Lower leg skin (tissue), 4 donors: ENCODE data around the gene BNIP5. TPM values are rescaled to one million over a fixed set of nuclear protein-coding genes. Genes with fewer than 3 reads are reported as not detected.

Experiments used
- DNase-seq, 2 donors: peaks; one replicate each; pipeline ENCODE4 v3.0.0-alpha.2; 2019; ENCODE audit warnings: low spot score in 2 of 2
- H3K4me3 ChIP-seq: fragments of 200-600 bp; sonication (generic); 2 replicates; pipeline ENCODE4 v1.5.1; 2017; ENCODE audit warnings: mild to moderate bottlenecking, low read depth; ENCODE audit not compliant: poor library complexity, severe bottlenecking
- POLR2A ChIP-seq, 2 donors: fragments of 450-650 bp; IDR thresholded peaks; one replicate each; pipeline ENCODE4 v1.6.1; 2016 to 2017; ENCODE audit warnings: antibody characterized with exemption in 2 of 2, mild to moderate bottlenecking in 1 of 2, moderate library complexity in 1 of 2
- WGBS, 2 donors: methylation state at CpG; one replicate each; pipeline ENCODE4 v1.1.5; 2018; 5-methylcytosine and 5-hydroxymethylcytosine counted together
- intact Hi-C: fragments of 100-400 bp; cut with DNase I; formaldehyde crosslinking; loops from one replicate; pipeline ENCODE4 v1.15.0; 2023; ENCODE audit warnings: low total_unique reads
- total RNA-seq, 4 donors: library from RNA; depleted of rRNA; stranded (reverse); fragments of >200 nt; gene quantifications; one replicate each; pipeline ENCODE4 v1.1.0, GENCODE V29; 2016
- TF ChIP-seq, protein P1 (sequence below), 3 donors: fragments of 450-650 bp; IDR thresholded peaks; one replicate each; pipeline ENCODE4 v1.5.1; 2016; ENCODE audit warnings: antibody characterized with exemption in 3 of 3, mild to moderate bottlenecking in 3 of 3, moderate library complexity in 2 of 3

The BNIP5 gene
- total RNA-seq, 4 donors from 2014 or later = not detected

- TF ChIP-seq, protein P1, sequence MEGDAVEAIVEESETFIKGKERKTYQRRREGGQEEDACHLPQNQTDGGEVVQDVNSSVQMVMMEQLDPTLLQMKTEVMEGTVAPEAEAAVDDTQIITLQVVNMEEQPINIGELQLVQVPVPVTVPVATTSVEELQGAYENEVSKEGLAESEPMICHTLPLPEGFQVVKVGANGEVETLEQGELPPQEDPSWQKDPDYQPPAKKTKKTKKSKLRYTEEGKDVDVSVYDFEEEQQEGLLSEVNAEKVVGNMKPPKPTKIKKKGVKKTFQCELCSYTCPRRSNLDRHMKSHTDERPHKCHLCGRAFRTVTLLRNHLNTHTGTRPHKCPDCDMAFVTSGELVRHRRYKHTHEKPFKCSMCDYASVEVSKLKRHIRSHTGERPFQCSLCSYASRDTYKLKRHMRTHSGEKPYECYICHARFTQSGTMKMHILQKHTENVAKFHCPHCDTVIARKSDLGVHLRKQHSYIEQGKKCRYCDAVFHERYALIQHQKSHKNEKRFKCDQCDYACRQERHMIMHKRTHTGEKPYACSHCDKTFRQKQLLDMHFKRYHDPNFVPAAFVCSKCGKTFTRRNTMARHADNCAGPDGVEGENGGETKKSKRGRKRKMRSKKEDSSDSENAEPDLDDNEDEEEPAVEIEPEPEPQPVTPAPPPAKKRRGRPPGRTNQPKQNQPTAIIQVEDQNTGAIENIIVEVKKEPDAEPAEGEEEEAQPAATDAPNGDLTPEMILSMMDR (IDR thresholded peaks at IDR 0.05) = no peak
- no peak for TF ChIP-seq POLR2A (IDR thresholded peaks at IDR 0.05)
- intact Hi-C loops = no loop called here
- H3K4me3 ChIP-seq = no peak overlapping the region
- 91 to 92% methylated on average over 4 of the region's 4 CpGs for WGBS, 2 donors
- DNase-seq = no peak
These were observed 43.5 kb upstream of the BNIP5 start for GRCh38 chr6:36380166-36380565.

DNA sequence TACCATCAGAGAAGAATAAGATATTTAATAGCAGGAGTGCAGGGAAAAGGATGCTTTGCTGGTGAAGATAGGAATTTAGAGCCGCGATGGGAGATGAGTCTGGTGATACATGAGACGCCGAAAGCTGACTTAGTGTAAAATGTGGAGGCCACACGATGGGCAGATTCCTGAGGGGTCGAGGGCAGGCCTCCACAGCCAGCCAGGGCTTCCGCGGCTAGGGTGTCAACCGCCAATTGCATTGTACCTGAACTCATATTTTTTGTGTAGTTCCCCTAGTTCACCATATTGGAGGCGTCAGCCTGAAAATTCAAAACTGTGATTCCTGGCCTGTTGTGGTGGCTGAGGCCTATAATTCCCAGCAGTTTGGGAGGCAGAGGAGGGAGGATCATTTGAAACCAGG, 42.2 kb upstream of the BNIP5 start:
- no peak for DNase-seq
- WGBS, 2 donors = 89 to 91% methylated on average over 10 of the region's 10 CpGs
- intact Hi-C loops = no loop called here
- no peak for TF ChIP-seq POLR2A (IDR thresholded peaks at IDR 0.05)
- TF ChIP-seq, protein P1 (IDR thresholded peaks at IDR 0.05) = no peak
- no peak overlapping the region for H3K4me3 ChIP-seq

GRCh38 chr6:36378243-36378920, 41.7 kb upstream of the BNIP5 start:
- intact Hi-C loops = no loop called here
- no peak for TF ChIP-seq POLR2A (IDR thresholded peaks at IDR 0.05)
- TF ChIP-seq, protein P1 (IDR thresholded peaks at IDR 0.05) = no peak
- 66 to 81% methylated on average over 4 of the region's 4 CpGs for WGBS, 2 donors
- no peak overlapping the region for H3K4me3 ChIP-seq
- DNase-seq = no peak

GRCh38 chr6:36377594-36377993, 40.9 kb upstream of the BNIP5 start:
- TF ChIP-seq, protein P1 (IDR thresholded peaks at IDR 0.05) = no peak
- TF ChIP-seq POLR2A (IDR thresholded peaks at IDR 0.05) = no peak
- 23 to 29% methylated on average over 5 of the region's 5 CpGs for WGBS, 2 donors
- intact Hi-C loops = no loop called here
- no peak for DNase-seq
- H3K4me3 ChIP-seq = no peak overlapping the region

- TF ChIP-seq POLR2A (IDR thresholded peaks at IDR 0.05) = no peak
- TF ChIP-seq, protein P1 (IDR thresholded peaks at IDR 0.05) = no peak
- 70 to 80% methylated on average over 8 of the region's 8 CpGs for WGBS, 2 donors
- H3K4me3 ChIP-seq = no peak overlapping the region
- intact Hi-C loops = no loop called here
- no peak for DNase-seq
These were observed 40.1 kb upstream of the BNIP5 start for GRCh38 chr6:36376742-36377141.

GRCh38 chr6:36376183-36376582, 39.5 kb upstream of the BNIP5 start:
- WGBS, 2 donors = 95% methylated on average over 8 of the region's 8 CpGs

More at GRCh38 chr6:36376183-36376582, 39.5 kb upstream of the BNIP5 start:
- no peak overlapping the region for H3K4me3 ChIP-seq
- no peak for TF ChIP-seq POLR2A (IDR thresholded peaks at IDR 0.05)
- TF ChIP-seq, protein P1 (IDR thresholded peaks at IDR 0.05) = no peak
- intact Hi-C loops = no loop called here
- no peak for DNase-seq
